DND-41 (cell line): ENCODE data around the gene R3HDM4.

Source experiments
- ATAC-seq: fragments of 200-7000 bp; cut with Tn5 transposase; 3 replicates; pipeline ENCODE4 v1.9.1; 2021; ENCODE audit warnings: low read depth; ENCODE audit not compliant: insufficient read depth
- DNase-seq: peaks from one replicate; pipeline ENCODE4 v3.0.0-alpha.2; 2020
- H2AFZ ChIP-seq: 2 replicates; pipeline ENCODE4 v1.6.0; 2012; ENCODE audit warnings: low read depth, low read length
- H3K27ac ChIP-seq: 2 replicates; pipeline ENCODE4 v1.5.1; 2012; ENCODE audit warnings: low read length, inconsistent platforms
- H3K27me3 ChIP-seq: fragments of 200-600 bp; sonication (generic); 2 replicates; pipeline ENCODE4 v1.6.0; 2012; ENCODE audit warnings: low read length, mild to moderate bottlenecking, inconsistent platforms; ENCODE audit not compliant: insufficient read depth, poor library complexity
- H3K36me3 ChIP-seq: 2 replicates; pipeline ENCODE4 v1.5.1; 2012; ENCODE audit warnings: low read length, inconsistent platforms; ENCODE audit not compliant: insufficient read depth
- H3K4me1 ChIP-seq: 2 replicates; pipeline ENCODE4 v1.5.1; 2012; ENCODE audit warnings: mild to moderate bottlenecking, low read length; ENCODE audit not compliant: insufficient read depth
- H3K4me2 ChIP-seq: 2 replicates; pipeline ENCODE4 v1.6.0; 2012; ENCODE audit warnings: mild to moderate bottlenecking, moderate library complexity, low read length, inconsistent platforms; ENCODE audit not compliant: insufficient read depth
- H3K4me3 ChIP-seq, 2 experiments: fragments of 200-600 bp in 1 of 2; shearing (Covaris generic) in 1 of 2; 2 replicates each; pipeline ENCODE4 v1.5.1; 2012 to 2016; ENCODE audit warnings: inconsistent platforms in 2 of 2, low read length in 2 of 2, mild to moderate bottlenecking in 2 of 2, low read depth in 1 of 2, moderate library complexity in 1 of 2
- H3K79me2 ChIP-seq: 2 replicates; pipeline ENCODE4 v1.6.0; 2012; ENCODE audit warnings: low read length, inconsistent platforms; ENCODE audit not compliant: insufficient read depth
- H3K9ac ChIP-seq: 2 replicates; pipeline ENCODE4 v1.6.0; 2012; ENCODE audit warnings: low read depth, mild to moderate bottlenecking, inconsistent platforms, low read length, moderate library complexity
- H3K9me3 ChIP-seq: 2 replicates; pipeline ENCODE4 v1.5.1; 2012; ENCODE audit warnings: low read length, moderate library complexity, mild to moderate bottlenecking, inconsistent platforms; ENCODE audit not compliant: insufficient read depth, severe bottlenecking
- H4K20me1 ChIP-seq: 2 replicates; pipeline ENCODE4 v1.6.0; 2012; ENCODE audit warnings: low read length; ENCODE audit not compliant: insufficient read depth
- CTCF ChIP-seq: IDR thresholded peaks from 2 replicates; pipeline ENCODE4 v1.5.1; 2012; ENCODE audit warnings: borderline replicate concordance, low read length, moderate library complexity, mild to moderate bottlenecking; ENCODE audit not compliant: poor library complexity, severe bottlenecking; ENCODE audit errors: extremely low read depth
- EZH2 ChIP-seq: IDR thresholded peaks from 3 replicates; pipeline ENCODE4 v1.6.1; 2012; ENCODE audit warnings: borderline replicate concordance, low read depth, mild to moderate bottlenecking, moderate library complexity, low read length, inconsistent platforms; ENCODE audit not compliant: severe bottlenecking

The R3HDM4 gene

GRCh38 chr19:927351-927779, 14.3 kb upstream of the R3HDM4 start:
- Histone ChIP-seq H3K27ac (peak overlapping the region; percentile 80), H4K20me1 (peaks cover 22% of the 10 kb centered on the region), H3K4me1 (peaks cover 27% of the 10 kb centered on the region), H3K4me2 (peak overlapping the region; percentile 99), H3K9me3 (no peaks in the 10 kb centered on the region), H3K79me2 (peaks cover 45% of the 10 kb centered on the region), H3K36me3 (peaks cover 31% of the 10 kb centered on the region), H2AFZ (no peak overlapping the region), H3K4me3 (peak overlapping the region; percentile 99 to 100; a peak in 3 of 4 replicates), H3K9ac (peak overlapping the region; percentile 98), H3K27me3 (no peaks in the 10 kb centered on the region)
- no peak for TF ChIP-seq EZH2
- TF ChIP-seq CTCF, result no peak
- no peak for ATAC-seq
- no peak for DNase-seq

DNA sequence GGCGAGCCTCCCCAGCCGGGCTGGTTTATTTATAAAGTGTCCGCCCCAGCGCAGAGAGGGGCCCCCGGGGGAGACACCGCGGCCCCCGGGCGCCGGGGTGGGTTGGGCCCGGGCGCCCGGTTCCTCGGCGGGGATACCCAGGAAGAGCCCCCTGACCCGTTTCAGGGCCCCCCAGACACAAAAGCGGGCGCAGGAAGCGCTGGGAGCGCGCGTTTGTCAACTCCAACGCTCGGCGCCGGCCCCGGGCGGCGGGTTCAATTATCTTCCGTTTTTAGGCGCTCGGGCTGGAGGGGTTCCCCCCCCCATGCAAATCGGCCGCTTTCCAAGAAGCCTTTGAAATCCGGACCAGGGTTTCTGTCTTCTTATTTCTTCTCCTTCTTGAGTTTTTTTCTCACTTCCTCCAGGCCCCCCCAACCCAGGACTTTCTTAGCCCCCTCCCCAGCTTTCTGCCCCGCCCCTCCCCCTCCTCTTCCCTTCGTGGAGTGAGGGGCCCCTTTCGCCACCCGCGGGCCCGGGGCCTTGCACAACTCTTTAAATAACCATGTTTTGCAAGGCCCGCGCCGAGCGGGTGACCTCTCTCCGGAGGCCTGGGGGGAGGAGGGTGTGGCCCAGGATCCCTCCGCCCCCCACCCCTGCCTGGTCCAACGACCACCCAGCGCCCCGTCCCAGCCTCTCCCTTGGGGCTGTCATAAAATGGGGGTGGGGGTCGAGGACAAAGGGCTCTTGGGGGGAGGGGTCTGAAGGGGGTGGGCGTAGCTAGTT, 13.8 kb upstream of the R3HDM4 start:
- DNase-seq, result peak; percentile 71
- Histone ChIP-seq H2AFZ (peak overlapping the region; percentile 76), H3K27ac (peak overlapping the region; percentile 80), H3K4me3 (peak overlapping the region; percentile 99 to 100), H3K27me3 (no peaks in the 10 kb centered on the region), H3K36me3 (peaks cover 25% of the 10 kb centered on the region), H3K4me2 (peak overlapping the region; percentile 99), H3K79me2 (peaks cover 40% of the 10 kb centered on the region), H3K4me1 (peaks cover 32% of the 10 kb centered on the region), H3K9ac (peak overlapping the region; percentile 98), H3K9me3 (no peaks in the 10 kb centered on the region), H4K20me1 (peaks cover 16% of the 10 kb centered on the region)
- TF ChIP-seq CTCF (no peak), EZH2 (no peak)
- ATAC-seq, result peak; percentile 9; the same call in 1 of the 3 replicates

DNA sequence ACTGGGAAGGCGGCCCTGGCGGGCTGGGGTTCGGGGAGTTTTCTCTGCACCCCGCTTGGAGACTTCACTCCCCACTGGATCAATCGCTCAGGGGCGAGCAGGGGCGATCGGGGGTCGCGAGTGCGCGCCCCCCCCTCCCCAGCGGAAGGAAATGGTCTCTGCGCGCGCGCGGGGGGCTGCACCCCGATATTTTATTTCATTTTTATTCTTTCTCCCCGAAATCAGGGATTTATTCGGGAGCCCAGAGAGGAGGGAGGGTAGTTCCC, 13.2 kb upstream of the R3HDM4 start:
- peak overlapping the region; percentile 99 for H3K4me2 ChIP-seq
- peak overlapping the region; percentile 99 to 100 for H3K4me3 ChIP-seq
- TF ChIP-seq CTCF, result no peak
- no peak for TF ChIP-seq EZH2
- no peaks in the 10 kb centered on the region for H3K27me3 ChIP-seq
- H4K20me1 ChIP-seq, result peaks cover 15% of the 10 kb centered on the region
- H3K4me1 ChIP-seq, result peaks cover 36% of the 10 kb centered on the region
- H3K79me2 ChIP-seq, result peaks cover 40% of the 10 kb centered on the region
- no peaks in the 10 kb centered on the region for H3K9me3 ChIP-seq
- ATAC-seq (no peak), DNase-seq (no peak)
- peak overlapping the region; percentile 76 for H2AFZ ChIP-seq
- H3K9ac ChIP-seq, result peak overlapping the region; percentile 98
- peaks cover 24% of the 10 kb centered on the region for H3K36me3 ChIP-seq
- H3K27ac ChIP-seq, result peak overlapping the region; percentile 80
